Activated CD4-positive, alpha-beta T cell treated with anti-CD3 and anti-CD28 coated beads, Interleukin-2, amount 50 U/mL, for 48 hours (primary cell): Measurements from ENCODE around the gene RBM33.
A peak's percentile ranks its signal among the peaks of the same experiment; 100 is the strongest.

ENCODE experiments used
- DNase-seq, 2 experiments: peaks; one replicate each; pipeline ENCODE4 v3.0.0-alpha.2; 2020

RBM33 gene

DNA sequence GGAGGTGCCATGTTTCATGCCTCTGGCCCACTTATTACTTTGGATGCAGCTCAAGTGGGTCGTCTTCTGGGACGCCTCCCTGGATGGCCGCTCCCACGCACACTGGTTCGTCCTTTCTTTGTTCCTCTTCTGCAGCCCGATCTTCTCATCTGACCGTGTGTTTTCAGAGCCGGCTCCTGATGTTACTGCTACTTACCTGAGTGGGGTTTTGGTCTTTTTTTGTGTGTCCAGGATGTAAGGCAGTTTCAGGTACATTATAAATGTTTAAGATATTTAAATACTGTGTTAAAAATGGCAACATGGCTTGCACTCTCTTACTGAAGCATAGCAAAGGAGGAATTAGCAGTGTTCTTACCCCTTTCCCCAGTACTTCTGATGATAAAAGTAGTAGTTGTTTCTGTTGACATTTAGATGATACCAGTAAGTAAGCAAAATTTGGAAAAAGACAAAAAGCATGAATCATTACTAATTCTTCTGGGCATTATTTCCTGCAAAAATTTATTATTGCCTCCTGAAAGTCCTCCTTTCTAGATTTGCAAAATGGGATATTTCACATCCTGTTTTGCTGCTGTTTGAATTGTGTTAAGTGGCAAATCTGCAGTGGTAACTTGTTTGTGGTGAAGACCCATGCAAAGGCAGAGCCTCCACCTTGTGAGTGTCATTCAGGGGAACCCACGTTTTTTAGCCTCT lies 108.4 kb downstream of the RBM33 start:
- no peak for DNase-seq

DNA sequence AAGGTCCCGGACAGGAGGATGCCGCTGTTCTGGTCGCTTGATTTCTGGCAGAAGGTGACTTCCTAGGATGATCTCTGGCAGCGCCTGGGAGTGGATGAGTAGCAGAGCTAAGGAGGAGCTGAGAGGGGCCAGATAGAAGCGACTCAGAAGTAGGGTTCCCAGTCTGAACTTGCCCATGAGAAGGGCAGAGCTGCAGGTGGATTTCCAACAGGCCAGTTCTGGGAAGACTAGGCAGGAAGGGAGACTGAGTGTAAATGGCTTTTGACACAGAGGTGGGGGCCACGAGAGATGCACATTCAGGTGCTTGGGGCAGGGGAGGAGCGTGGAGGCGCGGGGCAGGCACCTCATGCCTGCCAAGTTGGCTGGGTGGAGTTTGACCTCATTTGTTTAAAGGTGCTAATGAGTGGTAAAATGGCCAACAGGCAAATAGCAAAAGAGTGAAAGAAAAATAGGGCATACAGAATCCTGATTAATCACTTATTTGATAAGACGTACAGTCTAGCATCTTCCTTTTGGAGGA lies 109.0 kb downstream of the RBM33 start:
- no peak for DNase-seq

DNA sequence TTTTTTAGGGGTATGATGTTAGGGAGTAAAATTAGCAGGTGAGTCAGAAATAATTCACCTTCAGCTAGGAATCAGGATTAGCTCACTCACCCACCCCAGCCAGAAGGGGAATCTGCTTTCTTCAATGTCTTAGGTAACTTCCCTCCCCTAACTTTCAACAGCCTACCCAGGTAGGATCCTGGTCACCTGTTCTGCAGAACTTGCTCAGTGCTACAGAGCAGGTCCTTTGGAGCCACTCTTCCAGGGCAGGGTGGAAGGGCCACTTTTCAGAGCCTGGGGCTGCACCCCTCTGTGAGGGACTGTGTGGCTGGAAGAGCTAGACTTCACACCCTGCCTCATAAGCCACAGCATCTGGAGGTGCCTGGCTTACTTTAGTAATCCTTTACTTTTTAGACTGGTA lies 109.7 kb downstream of the RBM33 start:
- DNase-seq = no peak

DNA sequence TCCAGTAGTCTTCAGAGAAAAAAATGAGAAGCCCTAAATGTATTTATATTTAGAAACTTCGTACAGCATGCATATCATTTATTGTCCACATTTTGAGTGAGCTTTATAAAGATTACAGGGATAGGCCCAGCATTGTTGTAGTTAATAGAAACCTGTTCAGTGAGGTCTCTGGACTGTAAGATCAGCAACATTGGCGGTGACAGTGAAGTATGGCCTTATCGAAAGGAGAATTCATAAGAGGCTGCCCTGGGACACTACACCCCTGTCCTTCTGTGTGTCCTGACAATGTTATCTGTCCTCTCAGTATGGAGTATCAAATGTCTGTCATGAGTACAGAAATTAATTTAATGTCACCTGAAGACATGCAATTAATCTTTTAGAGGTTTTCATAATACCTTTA lies 110.6 kb downstream of the RBM33 start:
- no peak for DNase-seq

DNA sequence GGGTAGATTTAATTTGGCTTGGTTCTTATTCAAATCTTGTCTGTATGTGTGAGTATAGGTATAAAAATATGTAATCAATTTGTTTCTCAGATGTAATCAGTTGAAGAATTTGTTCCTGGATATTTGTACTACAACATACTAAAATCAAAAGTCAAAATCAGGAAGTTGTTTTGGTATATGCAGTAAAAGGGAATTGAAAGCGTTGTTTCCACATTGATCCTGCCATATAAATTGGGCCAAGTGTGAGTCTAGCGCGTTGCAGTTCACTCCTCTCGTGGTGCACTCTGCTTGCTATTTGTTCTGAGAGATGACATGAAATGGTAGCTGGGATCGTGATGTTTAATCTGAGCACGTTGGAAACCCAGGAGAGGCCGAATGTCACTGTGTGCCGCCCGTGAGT lies 111.9 kb downstream of the RBM33 start:
- DNase-seq = no peak

DNA sequence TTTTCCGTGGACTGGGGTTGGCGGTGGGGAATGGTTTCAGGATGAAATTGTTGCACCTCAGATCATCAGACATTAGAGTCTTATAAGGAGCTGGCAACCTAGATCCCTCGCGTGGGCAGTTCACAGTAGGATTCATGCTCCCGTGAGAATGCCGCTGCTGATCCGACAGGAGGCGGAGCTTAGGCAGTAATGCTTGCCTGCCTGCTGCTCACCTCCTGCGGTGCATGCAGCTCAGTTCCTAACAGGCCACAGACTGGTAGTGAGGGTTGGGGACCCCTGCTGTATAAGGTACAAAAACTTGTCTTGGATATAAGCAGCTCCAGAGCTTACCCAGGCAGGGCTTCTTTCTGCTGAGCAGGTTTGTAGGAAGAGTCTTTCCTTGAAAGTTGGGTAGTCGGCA lies 113.9 kb downstream of the RBM33 start:
- no peak for DNase-seq

DNA sequence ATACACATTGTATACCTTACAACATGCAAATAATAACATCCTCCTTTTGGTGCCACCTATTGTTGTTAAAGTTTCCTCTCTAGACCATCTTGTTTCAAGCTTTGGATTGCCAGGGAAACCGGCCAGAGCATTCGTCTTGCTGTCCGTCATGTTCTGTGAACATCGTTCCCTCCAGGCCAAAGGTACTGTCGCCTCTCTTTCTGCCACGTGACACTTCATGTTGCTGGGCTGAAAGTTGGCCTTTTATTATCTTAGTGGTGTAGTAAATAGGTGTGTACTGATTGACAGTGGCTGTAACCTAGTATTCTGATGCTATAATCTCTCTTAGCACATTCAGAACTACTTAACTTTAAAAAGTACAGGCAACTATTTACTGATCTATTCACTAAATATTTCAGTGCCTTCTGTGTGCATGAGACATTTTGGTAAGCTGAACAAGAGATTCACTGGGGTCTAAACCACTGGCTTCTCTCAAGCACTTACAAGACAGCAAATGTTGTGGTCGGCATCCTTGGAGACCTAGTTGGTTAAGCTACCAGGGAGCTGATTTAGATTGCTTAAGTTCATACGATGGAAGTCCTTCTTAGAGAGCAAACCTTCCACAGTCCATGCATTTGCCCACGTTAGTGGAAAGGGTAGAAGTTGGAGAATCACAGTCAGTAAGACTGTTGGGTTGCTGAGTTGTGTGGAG lies 115.4 kb downstream of the RBM33 start:
- DNase-seq = no peak

DNA sequence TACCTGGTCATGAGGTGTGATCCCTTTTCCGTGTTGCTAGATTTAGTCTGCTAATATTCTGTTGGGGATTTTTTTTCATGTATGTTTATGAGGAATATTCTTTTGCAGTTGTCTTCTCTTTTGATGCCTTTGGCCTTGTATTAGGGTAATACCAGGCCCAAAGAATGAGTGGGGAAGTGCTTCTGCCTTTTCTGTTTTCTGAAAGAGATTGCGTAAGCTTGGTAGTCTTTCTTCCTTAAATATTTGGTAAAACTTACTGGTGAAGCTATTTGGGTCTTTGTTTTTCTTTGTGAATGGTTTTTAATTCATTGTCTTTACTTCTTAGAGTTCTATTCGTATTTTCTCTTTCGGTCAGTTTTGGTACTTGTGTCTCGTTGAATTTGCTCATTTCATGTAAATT lies 116.7 kb downstream of the RBM33 start:
- no peak for DNase-seq

DNA sequence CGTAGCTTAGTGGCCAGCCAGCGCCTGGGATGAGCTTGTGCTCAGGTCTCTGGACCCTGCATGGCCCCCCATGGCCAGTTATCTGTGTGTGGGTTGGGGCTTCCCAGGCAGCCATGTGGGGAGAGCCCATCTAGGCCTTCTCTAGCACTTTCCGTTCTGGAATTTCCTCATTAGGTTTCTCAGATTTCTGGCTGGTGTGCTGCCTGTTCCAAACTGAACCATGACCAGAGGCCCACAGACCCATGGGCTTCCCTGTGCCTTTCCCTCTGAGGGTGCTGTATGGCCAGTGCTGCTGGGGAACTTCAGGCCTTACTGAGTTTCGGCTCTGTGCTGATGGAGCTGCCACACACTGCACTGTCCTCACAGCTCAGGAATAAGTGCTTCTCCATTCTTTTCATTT lies 117.6 kb downstream of the RBM33 start:
- DNase-seq = no peak

DNA sequence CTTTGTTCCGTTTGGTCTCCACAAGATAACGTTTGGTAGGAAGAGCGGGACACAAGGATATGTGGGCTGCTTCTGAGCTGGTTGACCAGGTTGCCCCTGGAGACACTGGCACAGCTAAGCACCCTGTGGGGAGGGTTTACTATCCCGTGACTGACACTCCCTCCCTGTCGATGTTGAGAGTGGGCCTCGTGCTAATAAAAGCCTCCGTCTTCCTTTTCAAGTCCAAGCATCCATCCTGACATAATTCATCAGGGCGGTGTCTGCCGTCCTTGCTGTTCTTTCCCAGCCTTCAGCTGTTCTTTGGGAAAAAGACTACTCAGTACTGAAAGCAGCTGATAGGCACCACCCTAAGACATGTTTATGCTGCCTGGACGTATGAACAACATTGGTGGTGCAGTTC lies 118.2 kb downstream of the RBM33 start:
- no peak for DNase-seq

DNA sequence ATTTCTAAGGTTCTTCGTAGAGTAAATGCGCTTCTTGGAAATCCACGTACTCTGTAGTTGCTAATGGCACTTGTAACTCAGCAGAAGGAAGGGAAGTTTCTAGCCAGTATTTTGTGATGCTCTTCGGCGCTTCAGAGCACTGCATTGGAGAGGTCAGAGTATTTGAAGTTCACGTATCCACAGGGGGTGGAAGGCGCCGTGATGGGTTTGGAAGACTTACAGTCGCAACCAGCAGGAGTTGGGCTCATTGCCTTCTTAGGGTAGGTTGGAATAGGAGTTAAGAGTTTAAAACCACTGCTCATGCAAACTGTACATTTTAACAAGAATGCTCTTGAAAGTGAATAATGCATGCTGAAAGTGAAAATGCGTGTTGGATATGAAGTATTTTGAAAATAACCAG lies 118.7 kb downstream of the RBM33 start:
- no peak for DNase-seq

DNA sequence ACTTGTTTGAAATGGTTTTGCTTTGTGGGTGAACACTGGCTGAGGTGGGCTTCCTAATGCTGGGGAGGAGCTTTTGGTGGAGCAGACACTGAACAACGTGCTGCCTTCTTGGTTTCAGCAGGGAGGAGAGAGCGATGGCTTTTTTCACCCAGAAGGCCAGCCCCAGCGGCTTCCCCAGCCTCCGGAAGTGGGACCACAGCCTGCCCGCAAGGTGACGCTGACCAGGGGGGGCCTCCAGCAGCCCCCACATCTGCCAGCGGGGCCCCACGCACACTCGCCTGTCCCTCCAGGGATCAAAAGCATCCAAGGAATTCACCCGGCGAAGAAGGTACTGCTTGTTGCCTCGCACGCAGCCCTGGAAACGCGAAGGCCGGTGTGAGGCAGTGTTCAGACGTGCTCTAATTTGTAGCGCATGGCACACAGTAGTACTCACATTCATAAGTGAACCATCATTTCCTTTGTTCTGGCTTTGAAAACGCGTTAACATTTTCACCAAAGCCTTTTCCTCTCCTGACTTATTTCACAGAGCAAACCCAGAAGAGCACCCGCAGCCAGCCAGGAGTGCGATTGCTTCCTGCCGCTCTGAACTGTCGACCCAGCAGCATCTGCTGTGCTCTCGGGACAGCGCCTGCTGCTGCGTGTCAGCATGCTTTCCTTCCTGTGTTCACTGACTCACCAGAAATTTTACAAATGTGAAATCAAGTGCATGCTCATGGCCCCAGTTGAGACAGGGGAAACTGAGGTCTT lies 119.4 kb downstream of the RBM33 start:
- DNase-seq = peak; percentile 59 to 68

DNA sequence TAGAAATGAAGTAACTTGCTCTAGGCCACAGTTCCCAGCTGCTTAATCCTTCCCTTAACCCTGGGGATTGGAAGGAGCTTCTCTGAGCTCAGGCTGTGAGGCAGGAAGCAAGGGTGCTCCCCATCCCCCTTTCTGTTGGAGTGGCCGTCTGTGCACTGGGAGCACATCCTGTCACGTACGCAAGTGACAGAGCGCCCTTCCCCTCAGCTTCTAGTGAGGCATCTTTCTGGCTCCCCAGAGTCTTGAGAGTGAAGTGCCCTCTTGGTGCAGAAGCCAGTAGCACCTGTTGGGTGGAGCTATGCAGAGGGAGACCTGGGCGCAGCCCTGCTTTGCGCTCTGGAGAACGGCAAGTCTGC lies 120.0 kb downstream of the RBM33 start:
- DNase-seq = peak; percentile 59 to 70

DNA sequence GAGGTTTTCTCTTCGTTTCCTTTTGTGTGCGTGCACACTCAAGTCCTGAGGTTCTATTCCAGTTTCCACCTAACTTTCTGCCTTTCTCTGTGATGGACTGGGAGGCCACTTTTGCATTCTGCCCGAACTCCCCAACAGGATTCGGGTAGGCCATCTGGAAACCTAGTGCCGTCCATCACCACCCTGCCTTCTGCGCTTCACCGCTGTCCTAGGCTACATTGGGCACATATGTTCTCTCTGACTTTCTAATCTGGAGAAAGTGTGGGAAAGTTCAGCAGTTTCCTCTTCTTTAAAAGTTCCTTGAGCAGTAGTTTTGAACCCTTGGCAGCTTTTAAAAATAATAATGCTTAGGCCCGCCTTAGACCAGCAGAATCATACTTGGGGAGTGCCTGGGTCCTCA lies 121.0 kb downstream of the RBM33 start:
- no peak for DNase-seq

DNA sequence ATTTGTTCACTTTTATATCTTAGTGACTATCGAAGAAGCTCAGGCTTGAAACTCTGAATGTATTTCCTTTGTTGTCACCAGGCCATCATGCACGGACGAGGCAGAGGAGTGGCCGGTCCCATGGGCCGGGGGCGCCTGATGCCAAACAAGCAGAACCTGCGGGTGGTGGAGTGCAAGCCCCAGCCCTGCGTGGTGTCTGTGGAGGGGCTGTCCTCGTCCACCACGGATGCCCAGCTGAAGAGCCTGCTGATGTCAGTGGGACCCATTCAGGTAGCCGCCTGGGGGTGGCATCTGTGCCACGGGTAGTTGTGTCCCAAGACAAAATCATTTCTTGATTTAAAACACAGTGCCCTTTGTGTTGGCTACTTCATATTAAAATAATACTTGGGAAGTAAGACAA lies 121.9 kb downstream of the RBM33 start:
- no peak for DNase-seq

DNA sequence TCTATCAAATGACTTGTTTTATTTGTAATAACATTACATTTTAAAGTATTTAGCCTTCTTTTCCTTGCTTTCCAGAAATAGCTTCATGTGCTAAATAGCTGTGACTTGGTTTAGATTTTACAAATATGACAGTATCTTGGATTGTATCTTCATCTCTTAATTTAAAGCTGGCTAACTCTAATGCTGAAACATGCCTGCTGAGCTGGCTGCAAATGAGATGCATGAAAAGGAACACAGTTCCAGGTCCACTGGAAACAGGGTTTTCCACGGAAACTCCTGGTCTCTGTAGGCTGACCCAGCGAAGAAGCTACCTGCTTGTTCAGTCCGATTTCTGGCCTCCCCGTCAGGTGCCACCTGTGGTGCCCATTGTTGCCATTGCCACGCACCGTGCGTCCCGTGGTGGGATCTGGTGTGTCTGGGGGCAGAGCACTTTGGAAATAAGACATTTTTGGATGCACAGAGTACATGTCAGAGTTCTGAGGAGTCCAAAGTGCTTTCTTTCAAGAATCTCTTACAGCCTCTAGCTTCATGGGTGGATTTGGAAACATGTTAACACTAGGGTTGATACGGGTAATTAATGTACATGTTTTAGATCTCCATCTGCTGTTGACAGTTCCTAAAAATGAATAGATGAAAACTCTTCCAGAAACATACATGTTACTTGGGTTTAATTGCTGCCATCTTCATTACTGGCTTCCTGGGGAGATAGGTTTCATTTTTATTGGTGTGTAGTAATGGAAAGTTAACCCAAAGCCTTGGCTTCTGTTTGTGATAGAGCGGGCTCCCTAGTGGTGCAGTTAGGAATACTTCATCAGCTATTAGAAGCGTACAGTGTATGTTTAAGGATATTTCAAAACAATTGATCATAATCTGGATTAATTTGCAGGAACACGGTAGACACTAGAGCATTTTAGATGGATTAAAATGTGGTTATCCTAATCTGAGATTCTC lies 122.8 kb downstream of the RBM33 start:
- no peak for DNase-seq

DNA sequence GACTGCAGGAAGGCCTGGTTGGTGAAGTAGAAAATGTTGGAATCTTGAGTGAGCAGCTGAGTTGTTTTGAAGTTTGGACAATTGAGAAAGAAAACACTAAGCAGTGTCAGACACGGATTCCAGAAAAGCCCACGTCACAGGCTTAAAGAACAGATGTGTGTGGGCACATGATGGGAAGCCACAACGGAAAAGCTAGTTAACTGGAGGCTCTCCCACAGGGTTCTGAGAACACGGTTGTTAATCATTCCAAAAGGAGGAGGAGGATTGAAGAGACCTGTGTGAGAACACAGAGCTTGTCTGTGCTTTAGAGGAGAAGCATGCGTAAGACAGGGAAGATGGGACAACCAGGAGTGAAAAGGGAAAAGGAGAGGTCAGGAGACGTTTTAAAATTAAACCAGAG lies 125.2 kb downstream of the RBM33 start:
- DNase-seq = no peak

DNA sequence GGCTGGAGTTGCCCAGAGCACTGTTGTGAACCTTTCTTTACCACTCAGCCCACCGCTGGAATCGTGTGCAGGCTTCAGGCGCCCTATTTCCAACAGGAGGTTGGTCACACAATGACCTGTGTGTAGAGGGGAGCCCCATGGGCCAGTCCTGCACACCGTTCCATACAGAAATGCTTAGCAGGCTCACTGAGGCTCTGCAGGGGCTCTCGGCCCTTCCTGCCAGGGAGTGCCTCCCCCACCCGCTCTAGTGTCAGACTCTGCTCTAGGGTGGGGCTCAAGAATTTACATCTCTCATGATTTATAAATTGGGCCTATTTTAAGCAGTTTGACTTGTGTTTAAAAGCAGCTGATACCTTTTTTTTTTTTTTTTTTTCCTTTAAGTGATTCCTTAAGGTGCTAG lies 125.8 kb downstream of the RBM33 start:
- DNase-seq = no peak

DNA sequence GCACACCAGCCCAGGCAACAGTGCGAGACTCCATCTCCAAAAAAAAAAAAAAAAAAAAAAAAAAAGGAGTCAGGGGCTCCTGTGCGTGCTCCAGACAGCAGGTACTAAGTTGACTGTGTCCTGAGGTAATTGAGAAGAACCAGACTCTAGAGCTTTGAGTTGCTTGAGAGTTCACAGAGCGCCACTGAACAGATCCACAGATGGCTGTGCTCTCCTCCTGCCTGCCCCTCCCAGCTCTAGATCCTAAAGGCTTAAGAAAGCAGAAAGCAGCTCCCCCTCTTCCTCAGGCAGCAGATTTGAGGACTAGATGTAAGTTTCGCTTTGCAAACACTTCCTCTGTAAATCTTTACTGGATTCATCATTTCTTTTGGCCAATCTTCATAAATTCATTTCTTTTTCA lies 129.1 kb downstream of the RBM33 start:
- no peak for DNase-seq

DNA sequence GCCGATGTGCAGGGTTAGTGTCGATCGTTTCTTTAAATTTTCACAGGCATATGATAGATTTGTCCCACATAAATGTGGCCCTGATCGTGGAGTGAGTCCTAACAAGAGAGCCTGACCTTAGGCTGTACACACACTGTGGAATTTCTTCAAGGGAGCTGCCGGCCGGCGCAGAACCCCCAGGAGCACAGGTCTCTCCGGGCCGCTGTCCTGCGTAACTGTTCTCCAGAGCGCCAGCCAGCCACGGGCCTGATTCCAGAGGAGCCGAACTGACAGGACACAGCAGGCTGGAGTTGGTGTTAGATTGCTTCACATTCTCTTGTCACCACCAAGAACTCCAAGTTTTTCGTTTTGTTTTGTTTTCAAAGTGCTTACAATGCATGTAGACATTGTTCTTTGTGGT lies 130.5 kb downstream of the RBM33 start:
- DNase-seq = no peak

DNA sequence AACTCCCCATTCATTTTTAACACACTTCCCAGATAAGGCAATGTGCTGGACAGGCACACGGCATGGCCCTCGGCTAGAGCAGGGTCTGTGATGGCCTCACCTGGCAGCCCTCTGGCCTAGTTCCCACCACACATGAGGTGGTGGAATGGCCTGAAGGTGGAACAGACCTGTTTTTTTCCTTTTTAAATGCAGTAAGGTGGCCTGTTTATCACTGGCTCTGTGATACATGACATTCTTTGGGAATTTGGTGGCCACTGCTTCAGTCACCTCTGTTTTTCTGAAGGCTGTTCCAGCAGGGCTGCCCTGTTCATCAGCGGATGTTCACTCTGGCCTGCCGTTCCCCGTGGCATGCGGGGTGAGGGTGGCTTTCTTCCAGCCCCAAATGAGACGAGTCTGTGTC lies 131.2 kb downstream of the RBM33 start:
- DNase-seq = no peak

DNA sequence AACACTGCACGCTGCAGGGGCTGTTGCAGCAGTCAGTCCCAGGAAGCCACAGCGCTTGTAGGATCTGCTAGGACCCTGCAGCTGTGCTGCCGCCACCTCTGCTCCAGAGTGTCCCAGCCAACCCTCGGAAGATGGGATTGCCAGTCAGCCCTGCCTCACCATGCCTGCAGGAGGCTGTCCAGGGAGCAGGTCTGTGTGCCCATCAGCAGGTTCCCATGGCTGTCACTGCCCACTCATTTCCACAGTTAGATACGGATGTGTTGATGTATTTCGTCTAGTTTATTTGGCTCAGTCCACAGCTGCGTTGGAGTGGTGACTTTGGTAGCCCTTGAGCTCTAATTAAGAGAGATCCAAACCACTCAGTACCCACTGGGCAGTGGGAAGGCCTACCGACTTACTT lies 132.1 kb downstream of the RBM33 start:
- no peak for DNase-seq

DNA sequence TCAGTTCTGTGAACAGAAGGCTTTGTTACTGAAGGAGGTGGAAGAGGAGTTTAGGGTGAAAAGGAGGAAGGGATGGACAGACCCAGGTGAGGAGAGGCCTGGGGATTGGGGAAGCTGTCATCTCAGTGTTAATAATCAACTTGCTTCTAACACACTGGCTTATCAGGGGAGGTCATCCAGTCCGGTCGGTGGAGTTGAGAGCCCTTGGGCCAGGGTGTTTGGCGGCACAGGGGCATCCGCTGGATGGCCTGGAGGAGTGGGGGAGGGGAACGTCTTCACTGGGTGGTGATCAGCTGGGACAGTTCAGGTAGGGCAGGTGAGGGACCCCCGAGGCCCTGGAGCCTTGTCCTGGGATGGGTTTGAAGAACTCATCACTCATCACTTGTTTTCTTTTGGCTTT lies 133.9 kb downstream of the RBM33 start:
- no peak for DNase-seq
